Tracheal epithelial cell (primary cell): ENCODE data around the gene PSG4. TPM values are rescaled to one million over a fixed set of nuclear protein-coding genes. Genes with fewer than 3 reads are reported as not detected.

Source experiments
- total RNA-seq: library from RNA; depleted of rRNA; stranded (reverse); fragments of >200 nt; gene quantifications from 2 replicates; pipeline ENCODE4 v1.2.1, GENCODE V29; 2014

PSG4 gene
- total RNA-seq, result 1.1 and 7.0 TPM in 2 replicates

GRCh38 chr19:43205471-43206105 lies at the start of gene PSG4:
Gene PSG4, minus strand, starts transcription at chr19:43205638. Its CDS starts 102 bp downstream, at chr19:43205536.

GRCh38 chr19:43186311-43186935 lies 19.0 kb downstream of the PSG4 start, which contains the start of gene PSG5:
Gene PSG5, minus strand, starts transcription at chr19:43186536. Its CDS starts 131 bp downstream, at chr19:43186405.

Other genes with a start within 250 kb of the PSG4 start
- not detected in 2 replicates for gene PSG11, start 179.2 kb downstream of the PSG4 start, total RNA-seq
- not detected in 2 replicates for gene PSG2, start 122.9 kb downstream of the PSG4 start, total RNA-seq
- gene PSG5, start 19.1 kb downstream of the PSG4 start, total RNA-seq, result 0.43 and 1.2 TPM in 2 replicates
- 0.24 TPM in 1 of 2 replicates, not detected in the other for gene PSG9, start 63.9 kb upstream of the PSG4 start, total RNA-seq
- gene CD177, start 148.0 kb upstream of the PSG4 start, total RNA-seq, result 0.48 TPM in 1 of 2 replicates, not detected in the other
- not detected in 2 replicates for gene TEX101, start 209.3 kb upstream of the PSG4 start, total RNA-seq